GM18870 (cell line): ENCODE data around the gene TSEN2.
"Not testable (repeated sequence)": the region's sequence is repeated elsewhere in the genome, so short reads cannot be mapped to it uniquely, and the experiment has no call there.

Experiments used
- ATAC-seq: cut with Tn5 transposase; IDR thresholded peaks from one replicate; pipeline ENCODE4 v1.9.1; 2021; ENCODE audit warnings: moderate library complexity; ENCODE audit not compliant: unreplicated experiment

TSEN2 gene

DNA sequence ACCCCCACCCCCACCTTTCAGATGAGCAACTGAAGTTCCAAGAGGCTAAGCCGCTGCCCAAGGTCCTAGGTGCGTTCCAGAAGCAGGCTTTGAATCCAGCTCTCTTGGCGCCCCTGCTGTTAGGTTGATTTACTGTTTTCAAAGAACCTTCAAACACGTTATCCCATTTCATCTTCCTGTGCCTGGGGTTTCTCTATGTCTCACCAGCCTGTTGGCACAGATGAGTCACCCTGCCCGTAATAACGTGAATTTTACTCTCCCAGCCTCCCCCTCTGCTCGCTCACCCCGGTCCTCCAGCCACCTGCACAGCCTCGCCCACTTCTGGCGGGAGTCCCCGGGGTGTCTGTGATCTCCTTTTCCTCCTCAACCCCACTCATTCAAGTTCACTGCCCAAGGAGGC lies 13.0 kb upstream of the TSEN2 start:
- no peak for ATAC-seq

DNA sequence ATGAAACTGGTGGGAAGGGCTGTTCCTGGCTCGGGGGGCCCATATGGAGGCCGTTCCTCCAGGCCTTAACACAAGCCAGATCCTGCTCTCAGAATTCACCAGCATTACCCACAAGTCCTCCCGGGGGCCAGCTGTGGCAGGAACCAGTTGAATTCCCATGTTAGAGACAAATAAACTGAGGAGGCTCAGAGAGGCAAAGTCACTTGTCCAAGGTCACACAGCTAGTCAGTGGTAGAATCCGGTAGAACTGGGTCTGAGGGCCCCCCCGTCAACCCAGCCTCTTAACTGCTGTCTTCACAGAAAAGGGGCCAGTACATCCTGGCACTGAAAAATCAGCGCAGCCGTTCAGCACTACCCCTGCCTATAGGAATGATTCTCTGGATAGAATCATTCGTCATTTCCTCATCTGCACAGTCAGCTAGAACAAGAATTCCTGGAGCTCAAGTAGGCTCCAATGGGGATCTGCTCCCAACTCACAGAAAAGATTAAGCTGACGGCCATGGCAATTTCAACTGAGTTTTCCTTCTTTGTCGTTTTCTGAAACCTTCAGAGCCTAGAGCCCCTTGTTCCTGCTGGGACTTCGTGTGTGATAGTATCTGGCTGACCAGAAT lies 12.2 kb upstream of the TSEN2 start:
- ATAC-seq = no peak

DNA sequence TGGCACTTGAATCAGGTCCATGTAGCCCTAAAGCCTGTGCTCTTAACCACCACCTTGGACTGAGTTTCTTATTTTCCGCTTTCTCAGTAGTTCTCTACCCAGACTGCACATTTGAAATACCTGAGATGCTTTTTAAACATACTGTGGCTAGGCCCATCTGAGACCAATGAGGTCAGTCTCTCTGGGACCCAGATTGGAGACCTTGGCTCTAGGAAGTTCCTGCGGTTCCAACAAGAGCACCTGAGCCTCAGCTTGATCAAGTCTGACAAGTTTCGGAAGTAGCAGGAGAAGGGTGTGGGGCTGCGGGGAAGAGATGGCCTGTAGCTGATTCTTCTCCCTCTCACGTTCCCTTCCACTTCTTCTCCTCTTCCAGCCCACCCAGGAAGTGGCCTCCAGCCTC lies 11.5 kb upstream of the TSEN2 start:
- no peak for ATAC-seq

DNA sequence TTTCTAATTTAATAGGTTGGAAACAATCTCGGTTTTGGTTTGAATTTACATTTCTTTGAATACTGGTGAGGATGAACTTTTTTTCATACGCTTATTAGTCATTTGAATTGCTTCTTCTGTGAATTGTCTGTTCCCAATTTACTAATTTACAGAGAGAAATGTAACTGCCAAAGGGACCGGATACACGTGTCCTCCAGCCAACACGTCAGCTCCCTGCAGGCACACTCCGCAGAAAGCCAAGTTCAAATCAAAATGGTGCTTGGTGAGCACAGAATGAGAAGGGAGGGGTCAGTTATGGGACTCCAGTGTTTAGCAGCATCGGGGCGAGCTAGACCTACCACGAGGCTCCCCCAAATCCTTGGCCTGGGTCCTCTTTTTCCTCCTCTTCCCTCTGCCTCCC lies 10.8 kb upstream of the TSEN2 start:
- ATAC-seq = no peak

DNA sequence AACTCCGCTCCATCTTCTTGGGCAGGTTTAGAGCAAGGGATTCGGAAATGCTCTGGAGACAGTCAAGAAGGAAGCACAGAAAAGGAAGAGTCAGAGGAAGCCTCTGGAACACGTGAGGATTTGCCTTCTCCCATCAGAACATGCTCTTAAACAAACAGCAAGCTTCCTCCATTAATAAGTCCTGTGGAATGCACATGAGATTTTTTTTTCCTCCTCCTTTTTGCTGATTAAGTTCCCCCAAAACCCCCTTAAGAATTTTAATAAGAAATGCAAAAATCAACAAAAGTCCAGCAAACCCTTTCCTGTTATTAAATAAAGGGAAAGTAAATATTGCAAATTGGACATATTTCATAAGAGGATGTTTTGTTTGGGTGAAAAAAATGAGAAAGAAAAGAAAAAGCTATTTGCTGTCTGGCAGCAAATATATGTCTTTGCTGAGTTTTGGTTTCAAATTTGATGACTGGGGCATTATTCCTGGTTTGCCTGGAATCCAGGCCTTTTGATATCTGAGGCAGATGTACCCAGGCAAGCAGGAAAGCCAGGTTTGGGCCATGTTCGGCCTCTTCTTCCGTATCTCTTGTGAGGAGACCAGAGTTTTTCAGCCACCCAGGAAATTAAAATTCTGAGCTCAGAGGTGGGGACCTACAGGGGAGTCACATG lies 7.9 kb upstream of the TSEN2 start:
- no peak for ATAC-seq

- no peak for ATAC-seq
These were observed 7.0 kb upstream of the TSEN2 start for GRCh38 chr3:12477256-12477655.

DNA sequence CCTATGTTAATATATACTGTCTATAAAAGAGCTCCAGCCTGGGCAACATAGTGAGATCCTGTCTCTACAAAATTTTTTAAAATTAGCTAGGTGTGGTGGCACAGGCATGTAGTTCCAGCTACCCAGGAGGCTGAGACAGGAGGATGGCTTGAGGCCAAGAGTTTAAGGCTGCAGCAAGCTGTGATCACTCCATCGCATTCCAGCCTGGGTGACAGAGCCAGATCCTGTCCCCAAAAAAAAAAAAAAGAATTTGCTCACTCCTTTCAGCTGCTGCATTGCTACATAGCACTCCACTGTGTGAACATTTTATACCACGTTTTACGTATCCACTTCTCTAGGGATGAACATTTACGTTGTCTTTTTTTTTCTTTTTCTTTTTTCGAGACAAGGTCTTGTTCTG lies 6.0 kb upstream of the TSEN2 start:
- no peak for ATAC-seq

GRCh38 chr3:12479198-12479597 lies 5.1 kb upstream of the TSEN2 start:
- ATAC-seq = not testable (repeated sequence)

DNA sequence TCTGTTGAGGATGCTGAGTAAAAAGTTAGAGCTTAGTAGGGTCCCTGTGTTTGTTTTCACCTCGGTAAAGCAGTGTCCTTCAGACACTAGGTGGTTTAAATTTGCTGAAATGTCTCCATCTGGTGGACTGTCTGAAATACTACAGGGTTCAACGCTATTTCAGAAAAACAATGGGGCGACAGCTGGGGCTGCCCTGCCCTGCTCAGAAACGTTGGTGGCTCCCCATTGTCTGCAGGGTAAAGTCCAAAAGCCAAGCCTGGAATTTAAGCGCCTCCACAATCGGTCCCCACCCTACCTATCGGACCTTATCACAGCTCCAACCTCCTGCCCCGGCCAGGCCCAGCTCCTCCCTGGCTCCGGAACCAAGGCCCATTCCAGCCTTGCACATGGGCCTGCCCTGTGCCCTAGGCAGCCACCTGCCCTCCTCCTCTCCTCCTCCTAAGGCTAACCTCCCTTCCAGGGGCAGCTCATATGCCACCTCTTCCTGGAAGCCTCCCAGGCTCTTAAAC lies 4.3 kb upstream of the TSEN2 start:
- ATAC-seq = no peak

- ATAC-seq = no peak
These were observed 870 bp upstream of the TSEN2 start for GRCh38 chr3:12483410-12483809.

DNA sequence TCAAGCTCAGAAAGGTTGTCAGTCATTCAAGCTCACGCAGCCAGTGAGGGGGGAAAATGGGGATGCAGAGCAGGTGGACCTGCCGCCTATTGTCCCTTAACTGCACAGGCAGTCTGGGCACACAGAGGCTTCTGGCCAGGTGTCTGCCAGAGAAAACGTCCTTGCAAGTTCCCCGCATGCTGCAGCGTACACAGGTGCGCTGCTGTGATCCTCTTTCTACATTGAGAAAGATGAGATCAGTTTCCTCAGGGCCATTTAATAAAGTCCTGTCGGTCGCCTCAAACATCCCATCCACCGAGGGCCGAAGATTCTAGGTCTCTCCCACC lies 445 bp upstream of the TSEN2 start:
- no peak for ATAC-seq

GRCh38 chr3:12484983-12485327 lies 675 bp downstream of the TSEN2 start:
- no peak for ATAC-seq

- no peak for ATAC-seq
These were observed 1.7 kb downstream of the TSEN2 start for GRCh38 chr3:12486001-12486400.

DNA sequence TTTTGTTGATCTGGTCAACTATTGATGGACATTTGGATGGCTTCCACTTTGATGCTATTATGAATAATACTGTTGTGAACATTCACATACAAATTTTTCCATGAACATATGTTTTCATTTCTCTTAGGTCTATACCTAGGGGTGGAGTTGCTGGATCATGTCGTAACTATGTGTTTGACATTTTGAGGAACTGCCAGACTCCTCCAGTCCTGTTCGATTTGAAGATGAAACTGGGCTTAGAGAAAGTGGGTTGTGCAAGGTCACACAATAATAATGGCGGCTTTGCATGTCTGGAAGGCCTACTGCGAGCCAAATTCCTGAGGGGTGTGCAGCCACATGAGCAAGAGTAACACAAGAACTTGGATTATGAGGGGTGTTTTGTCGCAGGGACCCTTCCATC lies 2.6 kb downstream of the TSEN2 start:
- no peak for ATAC-seq

- no peak for ATAC-seq
These were observed 3.1 kb downstream of the TSEN2 start for GRCh38 chr3:12487336-12487735.

- ATAC-seq = no peak
These were observed 3.5 kb downstream of the TSEN2 start for GRCh38 chr3:12487786-12488185.

- no peak for ATAC-seq
These were observed 5.1 kb downstream of the TSEN2 start for GRCh38 chr3:12489368-12489767.

- no peak for ATAC-seq
These were observed 5.6 kb downstream of the TSEN2 start for GRCh38 chr3:12489832-12490231.

DNA sequence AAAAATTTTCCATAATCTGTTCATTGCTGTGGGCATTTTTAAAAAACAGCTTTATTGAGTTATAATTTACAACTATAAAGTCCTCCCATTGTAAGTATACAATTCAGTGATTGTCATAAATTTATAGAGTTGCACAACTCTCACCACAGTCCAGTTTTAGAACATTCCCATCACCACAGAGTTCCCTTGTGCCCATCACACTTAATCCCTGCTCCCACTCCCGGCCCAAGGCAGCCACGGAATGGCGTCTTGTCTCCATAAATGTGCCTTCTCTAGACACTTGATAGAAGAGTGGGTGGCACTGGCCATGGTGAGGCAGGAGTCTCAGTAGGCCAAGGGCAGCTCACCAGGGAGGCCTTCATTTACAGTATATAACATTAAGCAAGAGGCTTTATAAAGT lies 6.3 kb downstream of the TSEN2 start:
- ATAC-seq = no peak

- no peak for ATAC-seq
These were observed 11.6 kb downstream of the TSEN2 start for GRCh38 chr3:12495749-12496452.

GRCh38 chr3:12496453-12496761 lies 12.1 kb downstream of the TSEN2 start:
- no peak for ATAC-seq

DNA sequence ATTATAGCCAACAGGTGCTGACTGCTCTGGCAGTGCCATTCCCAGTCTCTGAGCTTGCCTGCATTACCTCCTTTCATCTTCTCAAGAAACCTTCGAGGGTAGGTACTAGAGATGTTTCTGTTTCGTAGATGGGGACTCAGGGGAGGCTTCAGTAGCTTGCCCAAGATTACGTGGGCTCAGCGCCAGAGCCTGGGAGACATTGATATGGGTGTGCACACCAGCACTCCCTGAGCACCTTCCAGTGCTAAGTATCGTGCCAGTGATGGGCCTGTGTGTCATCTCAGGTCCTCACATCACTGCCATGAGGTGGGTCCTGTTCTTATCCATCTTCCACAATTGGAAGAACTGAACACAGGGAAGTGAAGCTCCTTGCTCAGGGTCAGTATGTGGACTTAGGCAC lies 15.2 kb downstream of the TSEN2 start:
- no peak for ATAC-seq
